Stimulated activated effector memory CD8-positive, alpha-beta T cell treated with anti-CD3 and anti-CD28 coated beads, Interleukin-12 subunit alpha, Interleukin-12 subunit beta, amount 100 ng/mL, for 72 hours (primary cell): ENCODE measurements around the gene BAZ1B.
"Not testable (repeated sequence)": the region's sequence is repeated elsewhere in the genome, so short reads cannot be mapped to it uniquely, and the experiment has no call there.

Source experiments
- ATAC-seq: fragments of 150-1000 bp; cut with Tn5 transposase; 2 replicates; pipeline ENCODE4 v1.10.0; 2021
- DNase-seq, 2 donors: peaks; one replicate each; pipeline ENCODE4 v3.0.0; 2021 to 2022; ENCODE audit warnings: low spot score in 2 of 2
- H3K27ac Mint-ChIP-seq: one replicate; pipeline ENCODE4 v1.8.0; 2022; ENCODE audit warnings: mild to moderate bottlenecking, mixed read lengths
- H3K36me3 Mint-ChIP-seq: one replicate; pipeline ENCODE4 v1.8.0; 2022; ENCODE audit warnings: mild to moderate bottlenecking, mixed read lengths
- H3K4me1 Mint-ChIP-seq: one replicate; pipeline ENCODE4 v1.8.0; 2022; ENCODE audit warnings: mixed read lengths
- H3K4me3 Mint-ChIP-seq: one replicate; pipeline ENCODE4 v1.8.0; 2022; ENCODE audit warnings: mild to moderate bottlenecking, mixed read lengths
- H3K9me3 Mint-ChIP-seq: one replicate; pipeline ENCODE4 v1.8.0; 2022; ENCODE audit warnings: mixed read lengths

Gene BAZ1B

GRCh38 chr7:73433924-73434700, 88.0 kb downstream of the BAZ1B start:
- H3K9me3 Mint-ChIP-seq, result no peaks in the 10 kb centered on the region
- no peak for DNase-seq
- H3K36me3 Mint-ChIP-seq, result peaks cover 18% of the 10 kb centered on the region
- ATAC-seq, result peak; percentile 47
- H3K4me3 Mint-ChIP-seq, result peak overlapping the region; percentile 62
- H3K4me1 Mint-ChIP-seq, result peaks cover 5% of the 10 kb centered on the region
- no peak overlapping the region for H3K27ac Mint-ChIP-seq

DNA sequence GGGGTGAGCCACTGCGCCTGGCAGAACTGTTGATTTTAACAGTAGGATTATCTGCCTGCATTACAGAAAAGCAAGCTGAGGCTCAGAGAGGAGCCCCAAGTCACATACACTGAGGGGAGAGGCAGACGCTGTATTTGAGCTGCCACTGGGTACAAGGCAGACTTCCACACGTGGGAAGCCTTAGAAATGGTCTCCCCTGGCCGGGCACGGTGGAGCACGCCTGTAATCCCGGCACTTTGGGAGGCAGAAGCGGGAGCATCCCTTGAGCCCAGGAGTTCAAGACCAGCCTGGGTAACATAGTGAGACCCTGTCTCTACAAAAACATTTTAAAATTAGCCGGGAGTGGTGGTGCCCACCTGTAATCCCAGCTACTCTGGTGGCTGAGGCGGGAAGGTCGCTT, 89.4 kb downstream of the BAZ1B start:
- H3K36me3 Mint-ChIP-seq, result peaks cover 4% of the 10 kb centered on the region
- no peaks in the 10 kb centered on the region for H3K9me3 Mint-ChIP-seq
- DNase-seq, result no peak
- peaks cover 3% of the 10 kb centered on the region for H3K4me1 Mint-ChIP-seq
- ATAC-seq, result no peak
- peak overlapping the region; percentile 62 for H3K4me3 Mint-ChIP-seq
- H3K27ac Mint-ChIP-seq, result no peak overlapping the region

DNA sequence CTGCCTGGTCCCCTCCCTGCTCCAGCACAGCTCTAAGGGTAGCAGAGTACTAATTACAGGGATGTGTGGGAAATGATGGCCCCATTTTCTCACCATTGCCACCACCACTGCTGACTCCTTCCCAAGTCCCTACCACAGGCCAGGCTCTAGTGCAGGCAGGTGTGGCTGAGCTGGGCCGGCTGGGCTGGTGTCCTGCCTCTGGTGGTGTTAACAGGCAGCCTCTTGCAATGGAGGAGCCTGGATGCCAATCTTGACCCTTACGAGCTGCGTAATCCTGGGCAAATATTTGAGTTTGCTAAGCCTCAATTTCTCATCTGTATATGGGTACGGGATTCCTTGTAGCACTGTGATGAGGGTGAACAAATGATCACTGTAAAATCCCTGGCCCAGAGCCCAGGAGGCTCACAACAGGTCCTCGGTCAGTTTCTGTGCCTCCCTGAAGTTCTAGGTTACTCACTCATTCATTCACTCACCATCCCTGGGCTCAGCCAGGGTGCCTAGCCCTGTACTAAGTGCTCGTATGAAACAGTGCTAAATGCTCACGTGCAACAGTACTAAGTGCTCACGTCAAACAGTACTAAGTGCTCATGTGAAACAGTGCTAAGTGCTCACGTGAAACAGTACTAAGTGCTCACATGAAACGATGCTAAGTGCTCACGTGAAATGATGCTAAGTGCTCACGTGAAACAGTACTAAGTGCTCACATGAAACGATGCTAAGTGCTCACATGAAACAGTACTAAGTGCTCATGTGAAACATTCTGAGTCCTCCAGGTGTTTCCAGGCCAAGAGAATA, 90.9 kb downstream of the BAZ1B start:
- no peak for DNase-seq
- ATAC-seq, result no peak
- Mint-ChIP-seq H3K36me3 (no peaks in the 10 kb centered on the region), H3K27ac (no peak overlapping the region), H3K9me3 (no peaks in the 10 kb centered on the region), H3K4me1 (no peaks in the 10 kb centered on the region), H3K4me3 (peak overlapping the region; percentile 62)

GRCh38 chr7:73430540-73430939, 91.6 kb downstream of the BAZ1B start:
- not testable (repeated sequence) for H3K4me3 Mint-ChIP-seq, H3K27ac Mint-ChIP-seq, ATAC-seq, DNase-seq, H3K4me1 Mint-ChIP-seq, H3K9me3 Mint-ChIP-seq, H3K36me3 Mint-ChIP-seq

GRCh38 chr7:73429622-73430505, 92.2 kb downstream of the BAZ1B start:
- ATAC-seq, result no peak
- DNase-seq, result no peak
- no peaks in the 10 kb centered on the region for H3K4me1 Mint-ChIP-seq
- H3K4me3 Mint-ChIP-seq, result no peak overlapping the region
- H3K36me3 Mint-ChIP-seq, result no peaks in the 10 kb centered on the region
- no peak overlapping the region for H3K27ac Mint-ChIP-seq
- no peaks in the 10 kb centered on the region for H3K9me3 Mint-ChIP-seq

GRCh38 chr7:73429215-73429614, 92.9 kb downstream of the BAZ1B start:
- Mint-ChIP-seq H3K27ac (no peak overlapping the region), H3K4me3 (no peak overlapping the region), H3K9me3 (no peaks in the 10 kb centered on the region), H3K4me1 (no peaks in the 10 kb centered on the region), H3K36me3 (no peaks in the 10 kb centered on the region)
- DNase-seq, result no peak
- no peak for ATAC-seq

- H3K4me3 Mint-ChIP-seq, result no peak overlapping the region
- no peak overlapping the region for H3K27ac Mint-ChIP-seq
- ATAC-seq, result no peak
- DNase-seq, result no peak
- H3K4me1 Mint-ChIP-seq, result no peaks in the 10 kb centered on the region
- H3K9me3 Mint-ChIP-seq, result no peaks in the 10 kb centered on the region
- no peaks in the 10 kb centered on the region for H3K36me3 Mint-ChIP-seq
Measured at GRCh38 chr7:73427902-73428787, 93.9 kb downstream of the BAZ1B start.

GRCh38 chr7:73426016-73426415, 96.1 kb downstream of the BAZ1B start:
- H3K9me3 Mint-ChIP-seq, result no peaks in the 10 kb centered on the region
- H3K4me3 Mint-ChIP-seq, result no peak overlapping the region
- H3K36me3 Mint-ChIP-seq, result no peaks in the 10 kb centered on the region
- ATAC-seq (no peak), DNase-seq (no peak)
- H3K4me1 Mint-ChIP-seq, result no peaks in the 10 kb centered on the region
- H3K27ac Mint-ChIP-seq, result no peak overlapping the region

- no peak overlapping the region for H3K4me3 Mint-ChIP-seq
- no peak overlapping the region for H3K27ac Mint-ChIP-seq
- no peaks in the 10 kb centered on the region for H3K36me3 Mint-ChIP-seq
- DNase-seq, result no peak
- ATAC-seq, result no peak
- no peaks in the 10 kb centered on the region for H3K9me3 Mint-ChIP-seq
- no peaks in the 10 kb centered on the region for H3K4me1 Mint-ChIP-seq
Measured at GRCh38 chr7:73425356-73425983, 96.6 kb downstream of the BAZ1B start.

- H3K4me3 Mint-ChIP-seq, result no peak overlapping the region
- no peak overlapping the region for H3K27ac Mint-ChIP-seq
- H3K9me3 Mint-ChIP-seq, result no peaks in the 10 kb centered on the region
- no peaks in the 10 kb centered on the region for H3K4me1 Mint-ChIP-seq
- no peak for DNase-seq
- H3K36me3 Mint-ChIP-seq, result no peaks in the 10 kb centered on the region
- no peak for ATAC-seq
Measured at GRCh38 chr7:73424489-73424885, 97.6 kb downstream of the BAZ1B start.

DNA sequence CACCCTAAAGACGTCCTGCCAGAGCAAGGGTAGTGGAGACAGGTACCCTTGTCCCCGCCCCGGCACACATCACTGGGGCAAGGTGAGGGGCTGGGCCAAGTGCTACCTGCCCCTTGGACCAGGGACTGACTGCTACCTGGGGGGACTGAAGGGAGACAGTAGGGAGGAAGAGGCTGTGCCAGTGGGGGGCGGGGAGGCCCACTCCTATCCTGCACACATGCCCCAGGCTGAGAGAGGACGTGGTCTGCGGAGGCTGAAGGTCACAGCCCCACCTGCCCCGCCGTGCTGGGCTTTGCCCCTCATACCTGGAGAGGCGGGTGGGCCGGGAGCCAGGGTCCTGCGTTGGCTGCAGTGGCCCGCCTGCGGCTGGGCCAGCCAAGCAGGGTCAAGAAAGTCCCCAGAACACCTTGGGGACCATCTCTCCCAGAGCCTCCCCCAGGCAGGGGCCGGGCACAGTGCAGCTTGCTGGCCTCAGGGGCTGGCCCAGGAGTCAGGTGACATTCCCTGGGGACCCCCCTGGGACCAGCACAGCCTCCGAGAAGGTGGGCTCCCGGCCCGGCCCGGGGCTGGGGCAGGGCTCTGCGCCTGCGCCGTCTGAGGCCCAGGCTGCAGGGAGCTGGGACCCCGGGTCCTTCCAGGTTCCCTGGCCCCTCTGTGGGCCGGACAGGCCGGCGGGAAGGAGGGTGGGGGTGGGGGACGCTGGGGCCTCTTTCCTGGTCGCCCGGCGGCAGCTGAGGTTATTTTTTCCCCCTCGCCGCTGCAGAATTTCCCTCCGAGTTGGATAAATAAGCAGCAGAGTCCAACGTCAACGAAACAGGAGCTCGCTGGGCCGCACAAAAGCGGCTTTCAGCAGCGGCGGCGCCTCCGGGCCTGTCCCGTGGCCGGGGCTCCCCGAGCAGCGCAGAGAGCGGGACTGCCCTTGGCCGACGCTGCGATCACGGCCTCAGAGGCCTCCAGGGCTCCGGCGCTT, 98.3 kb downstream of the BAZ1B start:
- no peaks in the 10 kb centered on the region for H3K36me3 Mint-ChIP-seq
- H3K9me3 Mint-ChIP-seq, result no peaks in the 10 kb centered on the region
- DNase-seq, result no peak
- ATAC-seq, result peak; percentile 9
- H3K4me3 Mint-ChIP-seq, result no peak overlapping the region
- no peak overlapping the region for H3K27ac Mint-ChIP-seq
- H3K4me1 Mint-ChIP-seq, result no peaks in the 10 kb centered on the region

DNA sequence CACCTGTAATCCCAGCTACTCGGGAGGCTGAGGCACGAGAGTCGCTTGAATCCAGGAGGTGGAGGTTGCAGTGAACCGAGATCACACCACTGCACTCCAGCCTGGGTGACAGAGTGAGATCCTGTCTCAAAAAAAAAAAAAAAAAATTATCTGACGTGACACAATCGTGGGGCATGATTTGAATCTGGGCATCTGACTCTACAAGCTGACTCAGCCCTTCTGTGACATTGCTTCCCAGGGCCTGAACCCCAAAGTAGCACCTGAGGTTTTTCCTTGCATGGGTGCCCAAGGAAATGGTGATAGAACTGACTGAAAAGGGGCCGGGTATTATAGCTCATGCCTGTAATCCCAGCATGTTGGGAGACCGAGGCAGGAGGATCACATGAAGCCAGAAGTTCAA, 101.5 kb downstream of the BAZ1B start:
- not testable (repeated sequence) for H3K4me3 Mint-ChIP-seq, H3K27ac Mint-ChIP-seq, H3K36me3 Mint-ChIP-seq, H3K9me3 Mint-ChIP-seq, DNase-seq, ATAC-seq, H3K4me1 Mint-ChIP-seq

- DNase-seq, H3K9me3 Mint-ChIP-seq, H3K4me3 Mint-ChIP-seq, H3K27ac Mint-ChIP-seq, ATAC-seq, H3K4me1 Mint-ChIP-seq, H3K36me3 Mint-ChIP-seq: not testable (repeated sequence)
Measured at GRCh38 chr7:73420016-73420415, 102.1 kb downstream of the BAZ1B start.
